SK-N-SH treated with all-trans-retinoic acid at 6 μM for 48 hours (cell line): Measurements from ENCODE around the gene CACNA1D.

Source experiments
- ATAC-seq: fragments of 200-7000 bp; cut with Tn5 transposase; 3 replicates; pipeline ENCODE4 v1.9.1; 2020; ENCODE audit warnings: mild to moderate bottlenecking, moderate library complexity
- BACH2 ChIP-seq: fragments of 250-450 bp; sonication (Bioruptor Pico); IDR thresholded peaks from 2 replicates; pipeline ENCODE4 v1.9.0; 2021; ENCODE audit warnings: mild to moderate bottlenecking, borderline replicate concordance
- CSDC2 ChIP-seq: fragments of 250-450 bp; sonication (Bioruptor Pico); IDR thresholded peaks from 2 replicates; pipeline ENCODE4 v1.5.0; 2020; ENCODE audit warnings: mild to moderate bottlenecking, moderate library complexity
- ESRRG ChIP-seq: fragments of 250-450 bp; sonication (Bioruptor Pico); IDR thresholded peaks from 2 replicates; pipeline ENCODE4 v1.6.1; 2021; ENCODE audit warnings: mild to moderate bottlenecking
- GLIS3 ChIP-seq: fragments of 250-450 bp; sonication (Bioruptor Pico); IDR thresholded peaks from 2 replicates; pipeline ENCODE4 v1.5.0; 2020; ENCODE audit warnings: mild to moderate bottlenecking, moderate library complexity
- OSR1 ChIP-seq: fragments of 250-450 bp; sonication (Bioruptor Pico); IDR thresholded peaks from 2 replicates; pipeline ENCODE4 v1.8.0; 2022; ENCODE audit warnings: moderate library complexity, mild to moderate bottlenecking, inconsistent platforms
- PPARA ChIP-seq: fragments of 250-450 bp; sonication (Bioruptor Pico); IDR thresholded peaks from 2 replicates; pipeline ENCODE4 v1.5.0; 2020; ENCODE audit warnings: mild to moderate bottlenecking, borderline replicate concordance
- RARB ChIP-seq: fragments of 250-450 bp; sonication (Bioruptor Pico); IDR thresholded peaks from 2 replicates; pipeline ENCODE4 v1.8.0; 2021; ENCODE audit warnings: mild to moderate bottlenecking, moderate library complexity
- SNAI2 ChIP-seq: fragments of 250-450 bp; sonication (Bioruptor Pico); IDR thresholded peaks from 2 replicates; pipeline ENCODE4 v1.5.0; 2020; ENCODE audit warnings: mild to moderate bottlenecking, moderate library complexity
- TOX ChIP-seq: fragments of 250-450 bp; sonication (Bioruptor Pico); IDR thresholded peaks from 2 replicates; pipeline ENCODE4 v1.8.0; 2021; ENCODE audit warnings: mild to moderate bottlenecking, moderate library complexity, borderline replicate concordance
- ZC3H10 ChIP-seq: fragments of 250-450 bp; sonication (Bioruptor Pico); IDR thresholded peaks from 2 replicates; pipeline ENCODE4 v1.5.1; 2021; ENCODE audit warnings: mild to moderate bottlenecking, moderate library complexity
- ZFP3 ChIP-seq: fragments of 250-450 bp; sonication (Bioruptor Pico); IDR thresholded peaks from 2 replicates; pipeline ENCODE4 v1.5.0; 2020; ENCODE audit warnings: mild to moderate bottlenecking, moderate library complexity
- ZNF565 ChIP-seq: fragments of 450-650 bp; formaldehyde crosslinking; conservative IDR thresholded peaks from 2 replicates; pipeline ENCODE4 v1.5.0; 2020; ENCODE audit warnings: low read depth, mild to moderate bottlenecking, moderate library complexity
- ZNF70 ChIP-seq: fragments of 450-650 bp; formaldehyde crosslinking; IDR thresholded peaks from 2 replicates; pipeline ENCODE4 v1.5.0; 2020; ENCODE audit warnings: mild to moderate bottlenecking, moderate library complexity
- ZNF8 ChIP-seq: fragments of 450-650 bp; formaldehyde crosslinking; IDR thresholded peaks from 2 replicates; pipeline ENCODE4 v1.5.0; 2020; ENCODE audit warnings: mild to moderate bottlenecking, moderate library complexity
- TF ChIP-seq, protein P1 (sequence below): fragments of 250-450 bp; sonication (Bioruptor Pico); IDR thresholded peaks from 2 replicates; pipeline ENCODE4 v1.5.1; 2021; ENCODE audit warnings: mild to moderate bottlenecking, moderate library complexity
- TF ChIP-seq, protein P2 (sequence below): fragments of 250-450 bp; sonication (Bioruptor Pico); IDR thresholded peaks from 2 replicates; pipeline ENCODE4 v1.8.0; 2020; ENCODE audit warnings: mild to moderate bottlenecking, moderate library complexity, borderline replicate concordance
- TF ChIP-seq, protein P3 (sequence below): fragments of 250-450 bp; sonication (Bioruptor Pico); IDR thresholded peaks from 2 replicates; pipeline ENCODE4 v1.5.0; 2020; ENCODE audit warnings: mild to moderate bottlenecking, moderate library complexity

CACNA1D gene

DNA sequence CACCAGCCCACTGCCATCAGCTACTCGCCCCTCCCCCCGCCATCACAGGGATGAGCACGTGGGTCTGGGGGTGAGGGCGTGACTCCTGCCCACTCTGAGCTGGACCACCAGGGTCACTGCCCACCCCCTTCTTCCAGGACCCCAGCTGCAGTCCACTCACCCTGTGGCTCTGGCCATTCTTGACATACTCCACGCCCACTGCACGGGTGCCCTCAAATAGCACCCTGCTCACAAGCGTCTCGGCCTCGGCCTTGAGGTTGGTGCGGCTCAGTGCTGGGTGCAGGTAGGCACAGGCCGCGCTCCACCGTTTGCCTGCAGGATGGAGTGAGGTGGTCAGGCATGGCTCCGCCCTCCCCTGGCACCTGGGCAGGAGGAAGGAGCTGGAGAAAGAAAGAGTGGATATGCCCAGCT is 327.9 kb downstream of the CACNA1D start:
- no peak for ATAC-seq
- no peak for TF ChIP-seq TOX
- no peak for TF ChIP-seq SNAI2 (CRISPR knock-in tag)

DNA sequence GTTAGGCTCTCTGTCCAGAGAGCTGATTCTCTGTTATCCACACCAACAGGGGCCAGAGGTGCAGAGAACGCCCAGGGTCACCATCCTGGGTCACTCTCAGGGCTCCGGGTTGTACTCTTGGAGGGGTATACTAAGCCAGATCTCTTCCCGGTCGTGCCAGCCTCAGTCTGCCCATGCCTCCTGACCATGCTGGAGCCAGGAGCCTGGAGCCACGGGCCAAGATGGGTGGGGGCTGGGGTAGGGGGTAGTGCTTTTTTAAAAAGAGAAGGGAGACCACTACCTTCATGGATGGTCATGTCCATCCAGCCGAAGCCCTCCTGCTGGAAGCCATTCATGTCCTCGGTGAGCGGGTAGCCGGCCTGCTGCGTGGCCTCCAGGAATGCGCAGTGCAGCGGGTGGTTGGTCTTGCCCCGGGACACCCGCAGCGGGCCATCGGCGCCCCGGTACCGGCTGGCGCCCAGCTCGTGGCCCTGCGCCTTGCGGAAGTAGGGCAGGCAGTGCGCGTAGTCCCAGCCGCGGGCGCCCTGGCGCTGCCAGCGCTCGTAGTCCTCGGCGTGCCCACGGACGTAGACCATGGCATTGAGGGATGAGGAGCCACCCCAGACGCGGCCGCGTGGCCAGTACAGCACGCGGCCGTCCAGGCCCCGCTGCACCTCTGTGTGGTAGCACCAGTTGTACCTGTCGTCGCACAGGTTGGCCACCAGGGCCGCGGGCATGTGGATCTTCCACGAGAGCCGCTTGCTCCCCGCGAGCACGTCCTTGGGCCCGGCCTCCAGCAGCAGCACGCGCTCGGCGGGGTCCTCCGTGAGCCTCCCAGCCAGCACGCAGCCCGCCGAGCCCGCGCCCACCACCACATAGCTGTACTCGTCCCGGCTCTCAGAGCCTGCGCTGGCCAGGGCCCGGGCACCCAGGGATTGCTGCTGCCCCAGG is 328.9 kb downstream of the CACNA1D start:
- TF ChIP-seq SNAI2 (CRISPR knock-in tag), result no peak
- no peak for TF ChIP-seq ZNF565 (CRISPR knock-in tag)
- no peak for TF ChIP-seq ZFP3 (CRISPR knock-in tag)
- no peak for TF ChIP-seq ZNF8 (CRISPR knock-in tag)
- TF ChIP-seq OSR1, result no peak
- TF ChIP-seq, protein P1, sequence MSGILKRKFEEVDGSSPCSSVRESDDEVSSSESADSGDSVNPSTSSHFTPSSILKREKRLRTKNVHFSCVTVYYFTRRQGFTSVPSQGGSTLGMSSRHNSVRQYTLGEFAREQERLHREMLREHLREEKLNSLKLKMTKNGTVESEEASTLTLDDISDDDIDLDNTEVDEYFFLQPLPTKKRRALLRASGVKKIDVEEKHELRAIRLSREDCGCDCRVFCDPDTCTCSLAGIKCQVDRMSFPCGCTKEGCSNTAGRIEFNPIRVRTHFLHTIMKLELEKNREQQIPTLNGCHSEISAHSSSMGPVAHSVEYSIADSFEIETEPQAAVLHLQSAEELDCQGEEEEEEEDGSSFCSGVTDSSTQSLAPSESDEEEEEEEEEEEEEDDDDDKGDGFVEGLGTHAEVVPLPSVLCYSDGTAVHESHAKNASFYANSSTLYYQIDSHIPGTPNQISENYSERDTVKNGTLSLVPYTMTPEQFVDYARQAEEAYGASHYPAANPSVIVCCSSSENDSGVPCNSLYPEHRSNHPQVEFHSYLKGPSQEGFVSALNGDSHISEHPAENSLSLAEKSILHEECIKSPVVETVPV (CRISPR knock-in tag), result no peak
- TF ChIP-seq ESRRG (CRISPR knock-in tag), result no peak
- no peak for ATAC-seq

DNA sequence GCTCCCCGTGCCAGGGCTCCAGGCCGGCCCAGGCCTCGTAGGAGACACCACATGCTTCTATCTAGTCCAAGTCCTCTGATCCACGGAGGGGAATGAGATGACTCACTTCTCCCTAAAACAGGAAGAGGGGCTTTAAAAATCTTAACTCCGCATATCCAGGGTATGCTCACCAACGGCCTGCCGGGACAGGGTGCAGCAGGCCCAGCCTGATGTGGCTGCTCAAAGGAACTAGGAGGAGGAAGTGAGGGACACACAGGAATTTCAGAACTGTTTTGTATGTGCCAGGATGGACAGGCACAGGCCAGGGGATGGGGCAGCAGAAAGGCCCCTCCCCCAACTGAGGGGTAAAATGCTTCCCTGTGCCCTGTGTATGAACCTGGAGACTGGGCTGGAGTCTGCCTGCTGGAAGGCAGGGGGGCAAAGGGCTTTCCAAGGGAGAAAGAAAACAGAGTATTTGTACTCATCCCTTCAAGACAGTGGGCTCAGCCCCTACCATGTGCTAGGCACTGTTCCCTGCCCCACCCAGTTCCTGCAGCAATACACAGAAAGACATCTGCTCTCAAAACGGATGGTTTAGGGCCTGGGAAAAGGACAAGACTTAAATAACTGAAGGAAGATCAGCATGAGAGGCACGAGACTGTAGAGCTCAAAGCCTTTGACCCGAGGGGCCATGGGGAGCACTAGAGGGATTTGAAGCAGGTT is 329.7 kb downstream of the CACNA1D start:
- TF ChIP-seq GLIS3, result no peak
- no peak for ATAC-seq

DNA sequence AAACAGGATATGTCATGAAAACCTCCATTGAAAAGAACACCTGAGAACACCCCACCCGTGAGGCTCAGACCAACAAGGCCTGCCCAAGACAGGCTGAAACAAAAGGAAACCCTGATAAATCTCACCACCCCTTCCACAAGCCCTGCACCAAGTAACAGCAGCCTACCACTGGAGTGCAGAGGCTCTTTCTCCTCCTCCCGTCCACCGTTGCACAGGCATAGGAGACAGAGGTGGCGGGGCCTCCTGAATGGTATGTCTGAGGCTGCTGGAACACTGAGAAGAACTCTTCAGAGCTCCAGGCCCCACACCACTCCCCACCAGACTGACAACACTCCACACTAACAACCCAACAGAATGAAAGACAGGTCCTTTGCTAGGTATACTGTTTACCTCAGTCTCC is 330.4 kb downstream of the CACNA1D start:
- ATAC-seq, result no peak
- TF ChIP-seq PPARA (CRISPR knock-in tag) (no peak), RARB (no peak), ESRRG (CRISPR knock-in tag) (no peak), OSR1 (no peak), ZC3H10 (CRISPR knock-in tag) (no peak), ZNF70 (CRISPR knock-in tag) (no peak), BACH2 (CRISPR knock-in tag) (no peak), ZNF8 (CRISPR knock-in tag) (no peak), CSDC2 (CRISPR knock-in tag) (no peak)
- TF ChIP-seq, protein P2, sequence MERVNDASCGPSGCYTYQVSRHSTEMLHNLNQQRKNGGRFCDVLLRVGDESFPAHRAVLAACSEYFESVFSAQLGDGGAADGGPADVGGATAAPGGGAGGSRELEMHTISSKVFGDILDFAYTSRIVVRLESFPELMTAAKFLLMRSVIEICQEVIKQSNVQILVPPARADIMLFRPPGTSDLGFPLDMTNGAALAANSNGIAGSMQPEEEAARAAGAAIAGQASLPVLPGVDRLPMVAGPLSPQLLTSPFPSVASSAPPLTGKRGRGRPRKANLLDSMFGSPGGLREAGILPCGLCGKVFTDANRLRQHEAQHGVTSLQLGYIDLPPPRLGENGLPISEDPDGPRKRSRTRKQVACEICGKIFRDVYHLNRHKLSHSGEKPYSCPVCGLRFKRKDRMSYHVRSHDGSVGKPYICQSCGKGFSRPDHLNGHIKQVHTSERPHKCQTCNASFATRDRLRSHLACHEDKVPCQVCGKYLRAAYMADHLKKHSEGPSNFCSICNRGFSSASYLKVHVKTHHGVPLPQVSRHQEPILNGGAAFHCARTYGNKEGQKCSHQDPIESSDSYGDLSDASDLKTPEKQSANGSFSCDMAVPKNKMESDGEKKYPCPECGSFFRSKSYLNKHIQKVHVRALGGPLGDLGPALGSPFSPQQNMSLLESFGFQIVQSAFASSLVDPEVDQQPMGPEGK (CRISPR knock-in tag), result no peak
- TF ChIP-seq, protein P3, sequence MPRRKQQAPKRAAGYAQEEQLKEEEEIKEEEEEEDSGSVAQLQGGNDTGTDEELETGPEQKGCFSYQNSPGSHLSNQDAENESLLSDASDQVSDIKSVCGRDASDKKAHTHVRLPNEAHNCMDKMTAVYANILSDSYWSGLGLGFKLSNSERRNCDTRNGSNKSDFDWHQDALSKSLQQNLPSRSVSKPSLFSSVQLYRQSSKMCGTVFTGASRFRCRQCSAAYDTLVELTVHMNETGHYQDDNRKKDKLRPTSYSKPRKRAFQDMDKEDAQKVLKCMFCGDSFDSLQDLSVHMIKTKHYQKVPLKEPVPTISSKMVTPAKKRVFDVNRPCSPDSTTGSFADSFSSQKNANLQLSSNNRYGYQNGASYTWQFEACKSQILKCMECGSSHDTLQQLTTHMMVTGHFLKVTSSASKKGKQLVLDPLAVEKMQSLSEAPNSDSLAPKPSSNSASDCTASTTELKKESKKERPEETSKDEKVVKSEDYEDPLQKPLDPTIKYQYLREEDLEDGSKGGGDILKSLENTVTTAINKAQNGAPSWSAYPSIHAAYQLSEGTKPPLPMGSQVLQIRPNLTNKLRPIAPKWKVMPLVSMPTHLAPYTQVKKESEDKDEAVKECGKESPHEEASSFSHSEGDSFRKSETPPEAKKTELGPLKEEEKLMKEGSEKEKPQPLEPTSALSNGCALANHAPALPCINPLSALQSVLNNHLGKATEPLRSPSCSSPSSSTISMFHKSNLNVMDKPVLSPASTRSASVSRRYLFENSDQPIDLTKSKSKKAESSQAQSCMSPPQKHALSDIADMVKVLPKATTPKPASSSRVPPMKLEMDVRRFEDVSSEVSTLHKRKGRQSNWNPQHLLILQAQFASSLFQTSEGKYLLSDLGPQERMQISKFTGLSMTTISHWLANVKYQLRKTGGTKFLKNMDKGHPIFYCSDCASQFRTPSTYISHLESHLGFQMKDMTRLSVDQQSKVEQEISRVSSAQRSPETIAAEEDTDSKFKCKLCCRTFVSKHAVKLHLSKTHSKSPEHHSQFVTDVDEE (CRISPR knock-in tag), result no peak

DNA sequence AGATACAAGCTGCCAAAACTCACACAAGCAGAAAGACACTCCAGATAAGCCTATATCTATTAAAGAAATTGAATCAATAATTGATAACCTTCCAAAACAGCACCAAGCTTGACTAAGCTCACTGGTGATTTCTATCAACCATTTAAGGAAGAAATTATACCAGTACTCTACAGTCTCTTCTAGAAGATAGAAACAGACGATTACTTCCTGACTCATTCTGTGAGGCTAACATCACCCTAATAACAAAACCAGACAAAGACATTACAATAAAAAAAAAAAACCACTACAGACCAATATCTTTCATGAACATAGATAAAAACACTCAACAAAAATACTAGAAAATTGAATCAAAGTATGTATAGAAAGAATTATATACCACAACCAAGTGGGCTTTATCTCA is 331.6 kb downstream of the CACNA1D start:
- ATAC-seq, result no peak
- TF ChIP-seq CSDC2 (CRISPR knock-in tag) (no peak), ZFP3 (CRISPR knock-in tag) (no peak)
- TF ChIP-seq, protein P2 (CRISPR knock-in tag), result no peak
